Measurements from ENCODE around the gene LKAAEAR1. TPM values are rescaled to one million over a fixed set of nuclear protein-coding genes. Genes with fewer than 3 reads are reported as not detected.

Gene LKAAEAR1
- total RNA-seq, 1 donor from 2014 or later: not detected

DNA sequence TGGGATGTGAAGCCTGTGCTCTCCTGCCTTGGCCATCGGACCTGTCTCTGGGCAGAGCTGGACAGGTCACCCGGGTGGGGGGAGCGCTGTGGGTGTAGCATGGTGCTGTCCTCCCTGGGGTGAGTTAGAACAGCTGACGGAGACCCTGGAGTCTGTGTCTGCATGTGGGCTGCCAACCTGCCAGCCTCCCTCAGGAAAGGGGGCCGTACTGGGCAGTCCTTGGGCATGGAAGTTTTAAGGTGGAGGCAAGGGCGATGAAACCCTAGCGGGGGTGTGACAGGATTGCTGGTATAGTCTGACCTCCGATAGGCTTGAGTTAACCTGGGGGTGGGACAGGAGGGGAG, 37.2 kb downstream of the LKAAEAR1 start:
- DNase-seq (no peak), ATAC-seq (no peak)

DNA sequence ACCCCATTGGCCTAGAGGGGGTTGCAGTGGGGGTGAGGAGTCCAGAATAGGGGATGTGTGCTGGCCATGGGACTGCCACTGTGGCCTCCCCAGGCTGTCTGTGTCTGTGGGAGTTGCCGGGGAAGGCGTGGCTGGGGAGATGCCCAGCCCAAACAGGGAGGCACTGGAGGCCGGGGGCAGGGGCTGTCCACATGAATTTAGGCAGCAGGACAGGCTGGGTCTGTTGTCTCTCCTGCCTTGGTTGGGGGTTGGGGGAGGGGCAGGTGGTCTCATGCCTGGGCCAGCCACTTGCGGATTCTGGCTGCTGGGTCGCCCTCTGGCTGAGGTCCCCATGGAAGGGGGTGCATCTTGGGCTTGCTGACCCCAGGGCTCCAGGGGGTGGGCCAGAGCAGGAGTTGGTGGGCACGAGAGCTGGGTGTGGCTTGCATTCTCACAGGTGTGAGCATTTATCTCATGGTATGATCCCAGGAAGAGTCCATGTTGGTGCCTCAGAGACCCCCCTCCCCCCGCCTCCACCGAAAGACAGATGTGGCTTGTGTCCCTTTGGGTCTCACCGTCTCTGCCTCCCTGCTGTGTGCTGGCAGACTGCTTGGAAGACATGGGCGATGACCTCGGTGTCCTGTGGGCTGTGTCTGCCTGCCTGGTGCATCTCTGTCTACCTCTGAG, 38.7 kb downstream of the LKAAEAR1 start:
- intact Hi-C loops (cut with micrococcal nuclease): no loop called here
- peak; percentile 18 for ATAC-seq
- DNase-seq: no peak

More for the DNA sequence above, 37.2 kb downstream of the LKAAEAR1 start:
- intact Hi-C loops (cut with micrococcal nuclease): no loop called here

DNA sequence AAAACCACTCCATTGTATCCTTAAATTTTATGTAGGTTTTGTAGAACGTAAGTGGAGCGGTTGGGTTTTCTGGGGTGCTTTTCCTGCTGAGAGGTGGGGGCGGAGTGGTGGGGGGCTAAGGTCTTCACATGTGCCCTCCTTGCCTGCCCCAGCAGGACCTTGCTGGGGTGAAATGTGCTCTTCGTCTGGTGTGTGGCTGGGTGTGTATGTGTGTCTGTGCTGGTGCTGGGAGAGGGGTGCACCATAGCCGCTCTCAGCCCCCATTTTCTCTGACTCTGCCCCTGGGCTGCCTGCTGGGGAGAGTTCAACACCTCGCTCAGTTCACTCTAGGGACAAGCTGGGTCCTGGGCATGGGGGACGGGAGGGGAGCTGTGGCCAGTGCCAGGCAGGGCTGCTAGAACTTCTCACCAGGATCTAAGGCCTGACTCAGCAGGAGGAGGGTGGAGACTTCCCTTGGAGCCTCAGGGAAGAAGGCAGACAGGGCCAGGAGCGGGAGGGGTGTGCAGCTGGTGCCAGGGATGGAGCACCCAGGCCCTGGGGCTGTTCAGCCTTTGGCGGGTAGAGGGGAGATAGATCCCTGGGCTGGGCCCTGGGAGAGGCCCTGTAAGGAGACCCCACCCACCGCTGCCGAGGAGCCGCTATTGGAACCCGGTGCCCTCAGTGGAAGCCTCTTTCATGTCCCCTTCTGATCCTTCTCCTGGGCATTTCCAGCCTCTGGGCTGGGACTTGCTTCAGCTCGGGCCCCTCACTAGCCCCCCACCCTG, 39.5 kb downstream of the LKAAEAR1 start:
- ATAC-seq: peak; percentile 54
- DNase-seq: no peak
- intact Hi-C loops (cut with micrococcal nuclease): no loop called here

DNA sequence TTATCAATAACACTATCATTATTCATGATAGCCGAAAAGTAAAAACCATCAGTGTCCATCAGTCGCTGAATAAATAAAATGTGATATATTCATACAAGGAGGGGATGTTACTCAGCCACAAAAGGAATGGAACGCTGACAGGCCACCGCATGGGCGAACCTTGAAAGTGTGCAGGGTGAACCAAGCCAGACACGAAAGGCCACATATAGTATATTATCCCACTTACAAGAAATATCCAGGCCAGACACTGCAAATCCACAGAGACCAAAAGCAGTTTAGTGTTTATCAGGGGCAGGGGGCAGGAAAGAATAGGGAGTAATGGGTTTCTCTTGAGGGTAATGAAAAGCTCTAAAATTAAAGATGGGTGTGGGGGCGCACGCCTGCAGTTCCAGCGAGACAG, 40.4 kb downstream of the LKAAEAR1 start:
- intact Hi-C loops (cut with micrococcal nuclease): no loop called here
- ATAC-seq: no peak

DNA sequence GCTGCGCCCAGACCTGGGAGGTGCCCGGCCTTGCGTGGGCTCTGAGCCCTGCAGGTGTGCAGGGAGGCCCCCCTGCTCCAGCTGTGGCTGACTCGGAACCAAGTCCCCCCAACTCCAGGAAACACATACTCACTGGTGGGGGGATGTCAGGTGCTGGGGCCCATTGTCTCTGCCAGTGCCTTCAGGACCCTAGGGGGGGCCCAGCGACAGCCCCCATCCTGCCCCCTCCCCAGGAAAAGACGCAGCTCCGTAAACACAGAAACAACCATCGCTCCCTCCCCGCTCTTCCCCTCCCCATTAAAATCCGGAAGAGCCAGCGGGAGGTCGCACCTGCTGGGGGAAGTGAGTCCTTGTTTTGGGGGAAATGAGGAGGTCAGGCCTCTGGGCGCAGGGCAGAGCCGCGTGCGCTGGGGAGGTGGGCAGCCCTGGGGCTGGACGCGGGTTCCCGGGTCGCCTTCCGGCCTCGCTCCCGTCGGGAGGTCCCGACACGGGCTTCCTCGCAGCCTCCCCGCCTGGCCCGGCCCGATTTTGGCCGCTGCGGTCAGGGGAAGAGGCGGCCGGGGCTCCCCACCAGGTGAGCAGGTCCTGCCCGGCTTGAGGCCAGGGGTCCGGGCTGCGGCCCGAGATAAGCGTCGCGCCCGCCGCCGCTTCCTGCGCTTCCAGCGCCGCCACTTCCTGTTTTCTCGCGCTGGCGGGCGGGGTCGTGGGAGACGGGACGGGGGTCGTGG, 42.0 kb downstream of the LKAAEAR1 start:
- DNase-seq (no peak), ATAC-seq (no peak)
- intact Hi-C loops (cut with micrococcal nuclease): no loop called here

More for the DNA sequence above, 40.4 kb downstream of the LKAAEAR1 start:
- DNase-seq: no peak

DNA sequence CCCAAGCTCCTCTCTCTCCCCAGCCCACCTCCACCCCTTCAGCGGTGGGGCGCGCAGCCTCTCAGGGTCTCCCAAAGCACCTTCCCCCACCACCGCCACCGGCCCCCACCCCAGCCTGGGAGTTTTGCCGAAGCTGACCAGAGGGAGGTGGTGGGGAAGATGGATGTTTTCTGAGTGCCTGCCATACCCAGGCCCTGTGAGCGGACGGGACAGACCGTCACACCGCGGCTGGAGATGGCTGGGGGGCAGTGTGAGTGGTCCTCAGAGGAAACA, 42.5 kb downstream of the LKAAEAR1 start:
- intact Hi-C loops (cut with micrococcal nuclease): no loop called here
- ATAC-seq (no peak), DNase-seq (no peak)

DNA sequence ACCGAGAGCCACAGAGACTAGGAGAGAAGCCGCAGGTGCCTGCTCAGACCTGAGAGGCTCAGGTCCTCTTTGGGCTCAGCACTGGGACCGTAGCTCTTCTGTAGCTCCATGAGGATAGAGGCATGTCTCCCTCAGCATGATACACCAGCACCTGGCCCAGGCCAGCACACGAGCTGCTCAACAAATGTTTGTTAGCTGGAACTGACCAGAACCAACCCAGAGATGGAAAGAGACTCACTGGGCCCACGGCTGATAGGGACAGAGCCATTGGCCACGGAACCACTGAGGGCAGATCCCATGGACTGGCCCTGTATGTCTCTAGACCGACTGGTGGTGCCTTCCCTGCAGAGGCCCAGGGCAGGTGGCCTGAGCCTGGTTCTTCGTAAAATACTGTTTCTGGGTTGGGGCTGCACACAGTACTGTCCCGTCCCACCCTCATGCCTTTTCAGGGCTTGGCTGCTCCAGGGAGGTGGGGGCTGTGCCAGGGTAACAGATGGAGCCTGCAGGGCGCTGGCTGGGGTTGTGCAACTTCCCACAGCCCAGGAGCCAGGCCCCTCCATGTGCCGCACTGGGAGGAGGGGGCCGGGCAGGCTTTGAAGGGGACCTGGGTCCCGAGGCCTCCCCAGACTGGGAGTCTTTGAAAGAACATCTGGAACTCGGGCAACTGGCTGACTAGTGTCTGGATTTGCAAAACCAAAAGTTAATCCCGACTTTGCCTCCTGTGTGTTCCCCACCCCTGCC, 43.0 kb downstream of the LKAAEAR1 start:
- ATAC-seq (no peak), DNase-seq (no peak)
- intact Hi-C loops (cut with micrococcal nuclease): no loop called here

DNA sequence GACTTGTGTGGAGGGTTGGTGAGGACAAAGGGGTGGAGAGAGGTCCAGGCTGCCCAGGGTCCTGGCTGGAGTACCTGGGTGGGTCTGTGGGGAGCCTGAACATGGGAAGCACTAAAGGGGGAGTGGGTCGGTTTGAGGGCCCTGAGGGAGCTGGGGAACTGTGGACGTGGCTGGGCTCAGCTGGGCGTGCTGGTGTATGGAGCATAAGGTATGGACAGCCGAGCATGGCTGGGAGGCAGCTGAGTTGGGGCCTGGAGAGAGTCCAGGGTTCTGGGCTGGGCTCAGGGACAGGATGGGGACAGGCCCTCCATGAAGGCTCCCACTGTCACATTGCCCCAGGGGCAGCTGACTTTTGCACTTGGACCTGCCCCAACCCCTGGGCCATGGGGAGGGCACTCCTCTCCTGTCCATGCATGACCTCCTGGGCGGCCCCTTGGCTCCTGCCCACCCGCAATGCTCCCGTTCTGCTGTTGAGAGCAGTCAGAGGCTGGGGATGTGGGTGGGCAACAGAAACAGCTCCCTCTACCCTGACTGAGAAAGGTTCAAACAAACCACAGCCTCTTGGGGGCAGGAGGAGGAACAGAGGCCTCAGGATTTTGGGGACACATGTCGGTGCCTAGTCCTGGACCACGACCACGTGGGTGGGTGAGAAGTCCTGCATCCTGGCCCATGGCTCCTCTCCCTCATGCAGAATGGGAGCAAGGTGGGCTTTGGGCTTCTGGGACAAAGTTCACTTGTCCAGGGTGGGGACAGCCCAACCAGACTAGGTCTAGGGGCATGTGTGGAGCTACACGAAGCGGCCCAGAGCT, 43.8 kb downstream of the LKAAEAR1 start:
- ATAC-seq: no peak
- intact Hi-C loops (cut with micrococcal nuclease): no loop called here
- no peak for DNase-seq

DNA sequence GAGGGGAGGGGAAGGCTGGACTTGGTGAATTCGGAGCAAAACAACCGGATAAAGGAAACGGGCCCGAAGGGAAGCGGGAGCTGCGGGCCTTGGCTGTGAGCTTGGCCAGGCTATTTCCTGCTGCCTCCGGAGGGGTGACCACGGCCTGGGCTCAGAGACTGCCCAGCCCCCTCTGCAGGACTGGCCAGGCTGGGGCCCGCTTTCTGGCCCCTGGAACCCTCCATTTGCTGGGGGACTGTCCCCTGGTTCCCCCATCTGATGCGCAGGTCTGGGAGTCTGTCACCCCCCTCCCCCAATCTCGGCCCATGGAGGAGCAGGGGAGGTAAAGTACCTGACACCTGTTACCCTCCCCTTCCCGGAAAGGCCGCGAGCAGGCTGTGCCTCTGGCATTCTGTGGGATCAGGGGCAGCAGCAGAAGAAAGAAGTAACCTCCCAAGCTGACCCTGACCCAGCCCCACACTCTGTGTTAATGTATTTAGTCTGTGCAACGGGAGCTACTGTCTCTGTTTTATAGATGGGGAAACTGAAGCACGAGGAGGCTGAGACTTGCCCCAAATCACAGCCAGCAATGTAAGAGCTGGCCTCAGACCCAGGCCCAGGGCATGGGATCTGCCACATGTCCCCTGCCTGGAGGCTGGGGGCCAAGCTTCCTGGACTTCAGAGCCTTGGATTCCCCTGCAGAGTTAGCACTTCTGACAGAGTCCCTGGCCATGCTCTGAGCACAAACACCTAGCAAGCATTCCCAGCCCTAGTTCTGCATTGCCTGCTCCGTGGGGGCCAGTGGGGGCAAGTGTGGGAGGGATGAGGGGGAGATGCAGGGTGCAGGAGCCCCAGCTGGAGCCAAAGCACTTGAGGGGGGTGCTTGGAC, 44.7 kb downstream of the LKAAEAR1 start:
- DNase-seq (no peak), ATAC-seq (peak; percentile 54)
- intact Hi-C loops (cut with micrococcal nuclease): no loop called here

DNA sequence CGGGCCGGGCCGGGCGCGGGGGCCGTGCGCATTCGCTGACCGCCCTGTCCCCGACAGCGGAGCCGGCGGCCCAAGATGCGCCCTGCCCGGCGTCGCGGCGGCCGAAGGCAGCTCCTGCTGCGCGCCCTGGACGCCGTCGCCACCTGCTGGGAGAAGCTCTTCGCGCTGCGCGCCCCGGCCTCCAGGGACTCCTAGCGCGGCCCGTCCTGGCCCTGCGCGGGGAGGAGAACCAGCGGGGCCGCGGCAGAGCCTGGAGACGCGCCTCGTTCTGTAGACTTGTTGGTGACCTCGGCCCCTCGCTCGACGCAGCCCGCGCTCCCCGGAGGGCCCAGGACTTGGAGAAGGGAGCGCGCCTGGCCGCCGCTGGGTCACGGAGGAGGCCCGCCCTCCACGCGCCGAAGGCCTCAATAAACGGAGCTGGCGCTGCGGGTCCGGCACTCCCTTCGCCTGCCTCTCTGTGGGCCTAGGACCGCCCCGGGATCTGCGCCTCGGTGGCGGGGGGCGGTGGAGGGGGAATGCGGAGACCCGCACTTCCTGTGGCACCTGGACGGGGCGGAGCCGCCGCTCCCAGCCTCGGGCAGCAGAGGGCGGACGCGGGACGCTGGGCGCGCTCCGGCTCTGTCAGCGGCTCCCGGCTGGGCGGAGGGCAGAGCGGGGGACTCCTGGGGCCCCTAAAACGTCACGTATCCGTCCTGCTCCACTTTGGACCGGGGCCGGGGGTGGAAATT, 45.5 kb downstream of the LKAAEAR1 start:
- DNase-seq: peak; percentile 87
- intact Hi-C loops (cut with micrococcal nuclease): no loop called here
- ATAC-seq: peak; percentile 85

DNA sequence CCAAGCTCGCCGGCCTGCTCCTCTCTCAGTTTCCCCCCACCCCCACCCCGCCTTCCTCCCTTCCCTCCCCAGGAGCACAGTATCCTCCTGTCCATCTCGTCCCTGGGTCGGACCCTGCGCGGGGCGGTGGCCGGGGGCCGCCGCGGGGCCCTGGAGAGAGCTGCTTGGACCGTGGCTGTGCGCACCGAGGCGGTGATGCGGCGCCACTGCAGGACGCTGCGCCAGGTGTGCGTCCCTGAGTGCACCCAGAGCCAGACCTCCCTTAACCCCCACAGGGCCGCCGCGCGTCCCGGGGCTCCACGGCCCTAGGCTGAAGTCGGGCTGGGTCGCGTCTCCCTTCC, 46.0 kb downstream of the LKAAEAR1 start:
- intact Hi-C loops (cut with micrococcal nuclease): no loop called here
- DNase-seq (no peak), ATAC-seq (no peak)

DNA sequence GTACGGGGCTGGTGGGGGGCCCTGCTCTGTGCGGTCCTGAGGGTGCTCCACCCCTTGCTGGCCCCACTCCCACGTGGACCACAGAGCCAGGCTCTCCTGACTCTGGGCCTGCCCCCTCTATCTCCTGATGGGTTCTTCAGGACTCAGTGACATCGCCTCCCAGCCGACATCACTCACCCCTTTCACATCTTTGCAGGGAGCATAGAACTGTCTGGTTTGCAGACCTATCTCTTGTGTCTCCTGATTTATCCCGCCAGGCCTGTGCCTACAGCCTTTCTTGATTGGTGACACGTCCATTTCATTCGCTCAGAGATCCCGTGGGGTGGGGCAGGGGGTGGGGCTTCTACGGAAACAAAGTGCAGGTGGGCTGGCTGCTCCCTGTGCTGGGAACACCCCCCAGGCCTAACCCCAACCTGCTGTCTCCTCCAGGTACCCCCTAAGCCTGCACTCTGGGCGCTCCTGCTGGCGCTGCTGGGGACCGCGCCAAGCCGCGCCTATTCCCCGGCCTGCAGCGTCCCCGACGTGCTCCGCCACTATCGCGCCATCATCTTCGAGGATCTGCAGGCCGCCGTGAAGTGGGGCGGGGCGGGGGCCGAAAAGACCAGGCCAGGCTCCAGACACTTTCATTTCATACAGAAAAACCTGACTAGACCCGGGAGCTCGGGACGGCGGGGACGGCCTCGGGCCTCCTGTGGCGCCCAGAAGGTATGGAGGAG, 46.5 kb downstream of the LKAAEAR1 start:
- DNase-seq (no peak), ATAC-seq (no peak)
- intact Hi-C loops (cut with micrococcal nuclease): no loop called here

DNA sequence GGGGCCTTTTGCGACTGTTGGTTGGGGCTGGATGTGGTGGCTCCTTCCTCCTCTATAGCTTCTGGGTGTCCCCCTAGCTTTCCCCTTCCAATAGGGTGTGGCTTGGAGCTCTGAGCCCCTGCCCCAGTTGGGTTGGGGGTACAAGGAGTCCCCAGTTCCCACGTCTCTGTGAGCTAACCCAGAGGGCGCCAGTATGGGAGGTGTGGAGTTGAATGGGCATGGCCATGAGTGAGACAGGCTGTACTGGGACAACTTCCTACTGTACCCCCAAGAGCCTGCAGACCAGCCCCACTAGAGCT, 47.0 kb downstream of the LKAAEAR1 start:
- intact Hi-C loops (cut with micrococcal nuclease): no loop called here
- ATAC-seq: no peak
- DNase-seq: no peak

DNA sequence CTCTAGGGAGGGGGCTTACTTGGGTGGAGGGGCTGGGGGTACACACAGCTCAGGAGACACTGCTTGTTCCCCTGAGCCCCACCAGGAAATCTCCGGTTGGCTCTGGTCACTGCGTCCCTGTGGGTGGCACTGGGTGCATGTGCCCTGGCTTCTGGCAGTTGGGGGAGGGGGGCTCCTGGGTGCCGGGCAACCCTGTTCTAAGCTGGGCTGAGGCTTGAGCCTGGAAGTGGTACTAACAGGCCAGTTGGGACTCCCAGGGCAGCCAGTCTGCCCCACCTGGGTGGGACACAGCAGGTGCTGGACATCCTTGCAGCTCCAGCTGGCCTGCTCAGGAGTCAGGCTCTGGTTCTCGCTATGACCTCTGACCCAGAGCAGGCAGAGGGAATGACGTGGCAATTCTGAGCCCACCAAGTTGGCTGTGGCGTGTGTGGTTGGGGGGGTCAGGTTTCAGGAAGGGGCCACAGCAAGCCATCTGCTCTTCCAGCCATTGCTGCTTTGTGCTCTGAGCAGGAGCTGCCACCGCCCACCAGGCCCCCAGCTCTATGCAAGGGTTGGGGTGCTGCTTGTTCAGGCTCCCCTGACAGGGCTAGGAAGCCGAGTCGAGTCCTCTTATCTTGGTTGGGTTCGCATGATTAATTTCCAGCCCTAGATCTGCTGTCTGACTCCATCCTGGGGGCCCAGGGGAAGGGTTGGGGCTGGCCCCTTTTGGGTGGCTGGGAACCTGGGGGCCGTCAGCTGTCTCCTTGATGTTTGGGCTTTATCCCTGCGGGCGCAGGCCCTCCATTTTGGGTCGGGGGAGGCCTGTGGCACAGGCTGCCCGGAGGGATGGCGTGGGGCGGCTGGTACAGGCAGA, 47.6 kb downstream of the LKAAEAR1 start:
- DNase-seq (no peak), ATAC-seq (no peak)
- intact Hi-C loops (cut with micrococcal nuclease): no loop called here

DNA sequence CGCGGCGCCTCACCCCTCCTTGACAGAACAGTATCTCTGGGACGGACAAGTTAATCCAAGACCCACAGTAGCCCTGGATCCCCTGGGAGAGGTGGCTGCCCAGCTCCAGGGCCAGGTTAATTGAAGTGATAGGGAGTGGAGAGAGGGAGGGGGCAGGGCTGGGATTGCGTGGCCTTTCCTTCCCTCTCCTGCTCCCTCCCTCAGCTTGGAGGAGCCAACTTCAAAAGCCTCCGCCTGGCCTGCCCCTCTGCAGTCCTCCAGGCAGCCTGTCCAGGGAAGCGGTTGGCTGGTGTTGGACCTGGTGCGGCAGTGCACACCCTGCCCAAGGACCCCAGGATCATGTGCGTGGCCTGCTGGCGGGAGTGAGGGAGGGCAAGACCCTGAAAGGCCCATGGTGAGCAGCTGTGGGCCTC, 48.3 kb downstream of the LKAAEAR1 start, which contains the start of gene C20orf204:
Gene C20orf204 (plus strand): TSS at position 250 of the 413 bp plus-strand sequence. CDS start 142 bp downstream, at position 392.
- DNase-seq (no peak), ATAC-seq (no peak)
- intact Hi-C loops (cut with micrococcal nuclease): no loop called here

All from left ventricle myocardium superior (tissue), 1 donor.